K562 (cell line): ENCODE measurements around the gene ANKRD24. TPM values are rescaled to one million over a fixed set of nuclear protein-coding genes. Genes with fewer than 3 reads are reported as not detected.

Source experiments
- CBX5 ChIP-seq: IDR thresholded peaks from 2 replicates; pipeline ENCODE4 v1.6.1; 2014; ENCODE audit warnings: low read depth, borderline replicate concordance
- DPF2 ChIP-seq: fragments of 450-650 bp; IDR thresholded peaks from 2 replicates; pipeline ENCODE4 v1.6.1; 2016
- GTF2F1 ChIP-seq: IDR thresholded peaks from 2 replicates; pipeline ENCODE4 v1.6.1; 2011; ENCODE audit warnings: low read depth, low read length, improper control_type of control experiment
- HMGN3 ChIP-seq: IDR thresholded peaks from 2 replicates; pipeline ENCODE4 v1.6.1; 2011; ENCODE audit warnings: borderline replicate concordance, low read depth, mild to moderate bottlenecking, mixed read lengths, low read length; ENCODE audit not compliant: insufficient read length; ENCODE audit errors: extremely low read depth
- IRF9 ChIP-seq: fragments of 450-650 bp; IDR thresholded peaks from 2 replicates; pipeline ENCODE4 v1.6.1; 2016; ENCODE audit warnings: missing biosample characterization, missing genetic modification characterization
- KLF13 ChIP-seq: fragments of 450-650 bp; IDR thresholded peaks from 2 replicates; pipeline ENCODE4 v1.6.1; 2016; ENCODE audit warnings: missing genetic modification characterization, low read depth, mild to moderate bottlenecking, missing compliant biosample characterization, moderate library complexity, borderline replicate concordance
- MED1 ChIP-seq: sonication (generic); formaldehyde crosslinking; IDR thresholded peaks from 2 replicates; pipeline ENCODE4 v1.8.1; 2023; ENCODE audit warnings: missing genetic modification reagents, borderline replicate concordance
- NCOA1 ChIP-seq: fragments of 450-650 bp; IDR thresholded peaks from 2 replicates; pipeline ENCODE4 v1.6.1; 2016; ENCODE audit warnings: low read depth
- NKRF ChIP-seq: fragments of 450-650 bp; IDR thresholded peaks from 2 replicates; pipeline ENCODE4 v1.6.1; 2016; ENCODE audit warnings: borderline replicate concordance
- OTX1 ChIP-seq: fragments of 450-650 bp; formaldehyde crosslinking; IDR thresholded peaks from 2 replicates; pipeline ENCODE4 v1.4.0; 2022; ENCODE audit warnings: mild to moderate bottlenecking
- POLR2A ChIP-seq: fragments of 450-650 bp; conservative IDR thresholded peaks from 2 replicates; pipeline ENCODE4 v1.6.1; 2016
- PYGO2 ChIP-seq: fragments of 450-650 bp; IDR thresholded peaks from 2 replicates; pipeline ENCODE4 v1.6.1; 2016; ENCODE audit warnings: mild to moderate bottlenecking, missing genetic modification characterization, moderate library complexity, missing compliant biosample characterization
- RHOXF2B ChIP-seq: fragments of 250-450 bp; sonication (Bioruptor Pico); conservative IDR thresholded peaks from 2 replicates; pipeline ENCODE4 v1.5.1; 2021
- SNRNP70 ChIP-seq: fragments of 200-400 bp; formaldehyde crosslinking; optimal IDR thresholded peaks from 2 replicates; pipeline ENCODE3; 2017; ENCODE audit warnings: low read depth, low read length
- TCFL5 ChIP-seq: fragments of 250-450 bp; sonication (Bioruptor Pico); conservative IDR thresholded peaks from 2 replicates; pipeline ENCODE4 v1.6.1; 2021; ENCODE audit warnings: mild to moderate bottlenecking, moderate library complexity, matching md5 sums
- ZBTB8A ChIP-seq: fragments of 450-650 bp; IDR thresholded peaks from 2 replicates; pipeline ENCODE4 v1.6.1; 2018; ENCODE audit warnings: mild to moderate bottlenecking, moderate library complexity; ENCODE audit not compliant: partially characterized antibody
- ZKSCAN8 ChIP-seq: fragments of 200-800 bp; sonication (Bioruptor generic); IDR thresholded peaks from 2 replicates; pipeline ENCODE4 v1.6.1; 2016; ENCODE audit warnings: missing genetic modification characterization, missing compliant biosample characterization
- ZNF175 ChIP-seq: fragments of 200-800 bp; sonication (Bioruptor generic); IDR thresholded peaks from 2 replicates; pipeline ENCODE4 v1.6.1; 2016; ENCODE audit warnings: low read depth, mild to moderate bottlenecking, missing genetic modification characterization, missing compliant biosample characterization
- ZNF436 ChIP-seq: fragments of 250-450, 450-650 bp; sonication (Bioruptor Pico); formaldehyde crosslinking; IDR thresholded peaks from 2 replicates; pipeline ENCODE4 v1.7.0; 2020; ENCODE audit warnings: mild to moderate bottlenecking
- ZNF561 ChIP-seq: fragments of 450-650 bp; formaldehyde crosslinking; conservative IDR thresholded peaks from 2 replicates; pipeline ENCODE4 v1.4.0; 2020; ENCODE audit warnings: mild to moderate bottlenecking, moderate library complexity
- polyA plus RNA-seq, 8 experiments: library from polyadenylated mRNA; depleted of rRNA in 4 of 8; stranded (reverse) in 5 of 8; unstranded in 3 of 8; fragments of >200 nt; fragmentation: Nextera tagmentation in 2 of 8; fragmentation: Illumina TruSeq in 1 of 8; extraction: Ambion mirVana in 2 of 8; extraction: Trizol in 1 of 8; gene quantifications; 2 replicates each; pipeline versions ENCODE4 v1.2.1 to v1.2.3, GENCODE V29; 2011 to 2014; ENCODE audit warnings: inconsistent platforms in 1 of 8, missing spikeins in 1 of 8
- total RNA-seq, 7 experiments: library from RNA; depleted of rRNA in 6 of 7; stranded (reverse); fragments of >200 nt in 6 of 7; fragmentation: Illumina TruSeq in 2 of 7; extraction: Trizol in 2 of 7; gene quantifications; 2 replicates each; pipeline versions ENCODE4 v1.2.1 to v1.2.3, GENCODE V29; 2011 to 2021; ENCODE audit warnings: low replicate concordance in 1 of 7
- TF ChIP-seq, protein P1 (sequence below): fragments of 450-650 bp; IDR thresholded peaks from 2 replicates; pipeline ENCODE4 v1.6.1; 2016
- TF ChIP-seq, protein P2 (sequence below): IDR thresholded peaks from 2 replicates; pipeline ENCODE4 v1.6.1; 2012; ENCODE audit warnings: low read depth, low read length, improper control_type of control experiment, borderline replicate concordance
- TF ChIP-seq, protein P3 (sequence below), 2 experiments: fragments of 450-650 bp in 1 of 2; sonication (generic) in 1 of 2; formaldehyde crosslinking; conservative IDR thresholded peaks; 2 replicates each; pipeline versions ENCODE4 v1.4.0 to v1.8.1; 2020 to 2022; ENCODE audit warnings: mild to moderate bottlenecking in 1 of 2, missing genetic modification reagents in 1 of 2

ANKRD24 gene
- total and polyA plus RNA-seq, 9 of the 15 experiments (the other 6 are each of a cell fraction or from before 2014, with no cell fraction given), result 0.07 to 0.12 (median 0.09) TPM; not detected in 5

GRCh38 chr19:4233282-4233853, 50.9 kb downstream of the ANKRD24 start (continued):
- TF ChIP-seq NKRF (peak; percentile 61; the same call in 1 of the 2 replicates), PYGO2 (tag) (no peak), TCFL5 (no peak), CBX5 (no peak), ZBTB8A (no peak), KLF13 (no peak), POLR2A (no peak), IRF9 (no peak), ZNF561 (CRISPR knock-in tag) (no peak), ZNF175 (CRISPR knock-in tag) (no peak), OTX1 (CRISPR knock-in tag) (no peak), HMGN3 (no peak), GTF2F1 (no peak), MED1 (CRISPR knock-in tag) (no peak), ZNF436 (CRISPR knock-in tag) (no peak), RHOXF2B (CRISPR knock-in tag) (no peak), ZKSCAN8 (CRISPR knock-in tag) (no peak), SNRNP70 (no peak), DPF2 (peak; percentile 48; the same call in 1 of the 2 replicates), NCOA1 (0 out of 2 replicates have a peak, but pooled peaks have one; percentile 16)
- TF ChIP-seq, protein P1, sequence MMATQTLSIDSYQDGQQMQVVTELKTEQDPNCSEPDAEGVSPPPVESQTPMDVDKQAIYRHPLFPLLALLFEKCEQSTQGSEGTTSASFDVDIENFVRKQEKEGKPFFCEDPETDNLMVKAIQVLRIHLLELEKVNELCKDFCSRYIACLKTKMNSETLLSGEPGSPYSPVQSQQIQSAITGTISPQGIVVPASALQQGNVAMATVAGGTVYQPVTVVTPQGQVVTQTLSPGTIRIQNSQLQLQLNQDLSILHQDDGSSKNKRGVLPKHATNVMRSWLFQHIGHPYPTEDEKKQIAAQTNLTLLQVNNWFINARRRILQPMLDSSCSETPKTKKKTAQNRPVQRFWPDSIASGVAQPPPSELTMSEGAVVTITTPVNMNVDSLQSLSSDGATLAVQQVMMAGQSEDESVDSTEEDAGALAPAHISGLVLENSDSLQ, result no peak
- TF ChIP-seq, protein P2, sequence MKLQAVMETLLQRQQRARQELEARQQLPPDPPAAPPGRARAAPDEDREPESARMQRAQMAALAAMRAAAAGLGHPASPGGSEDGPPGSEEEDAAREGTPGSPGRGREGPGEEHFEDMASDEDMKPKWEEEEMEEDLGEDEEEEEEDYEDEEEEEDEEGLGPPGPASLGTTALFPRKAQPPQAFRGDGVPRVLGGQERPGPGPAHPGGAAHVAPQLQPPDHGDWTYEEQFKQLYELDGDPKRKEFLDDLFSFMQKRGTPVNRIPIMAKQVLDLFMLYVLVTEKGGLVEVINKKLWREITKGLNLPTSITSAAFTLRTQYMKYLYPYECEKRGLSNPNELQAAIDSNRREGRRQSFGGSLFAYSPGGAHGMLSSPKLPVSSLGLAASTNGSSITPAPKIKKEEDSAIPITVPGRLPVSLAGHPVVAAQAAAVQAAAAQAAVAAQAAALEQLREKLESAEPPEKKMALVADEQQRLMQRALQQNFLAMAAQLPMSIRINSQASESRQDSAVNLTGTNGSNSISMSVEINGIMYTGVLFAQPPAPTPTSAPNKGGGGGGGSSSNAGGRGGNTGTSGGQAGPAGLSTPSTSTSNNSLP, result no peak
- TF ChIP-seq, protein P3, sequence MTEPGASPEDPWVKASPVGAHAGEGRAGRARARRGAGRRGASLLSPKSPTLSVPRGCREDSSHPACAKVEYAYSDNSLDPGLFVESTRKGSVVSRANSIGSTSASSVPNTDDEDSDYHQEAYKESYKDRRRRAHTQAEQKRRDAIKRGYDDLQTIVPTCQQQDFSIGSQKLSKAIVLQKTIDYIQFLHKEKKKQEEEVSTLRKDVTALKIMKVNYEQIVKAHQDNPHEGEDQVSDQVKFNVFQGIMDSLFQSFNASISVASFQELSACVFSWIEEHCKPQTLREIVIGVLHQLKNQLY (CRISPR knock-in tag; conservative IDR thresholded peaks at IDR 0.05), result no peak
